Cardiac fibroblast (primary cell): ENCODE data around the gene FOXI3.

Experiments
- DNase-seq, 2 donors: peaks; one replicate each; pipeline versions ENCODE4 v3.0.0 to v3.0.0-alpha.2; 2010; ENCODE audit warnings: low read depth in 2 of 2
- H3K4me3 ChIP-seq, 2 donors: replicated peaks in 1 of 2; 1 replicate in 1 of 2; 2 replicates in 1 of 2; pipeline ENCODE4 v1.5.1; 2011; ENCODE audit warnings: low read depth in 2 of 2, low read length in 2 of 2, mild to moderate bottlenecking in 2 of 2, moderate library complexity in 1 of 2
- TF ChIP-seq, protein P1 (sequence below): IDR thresholded peaks from one replicate; pipeline ENCODE4 v1.5.1; 2011; ENCODE audit warnings: low read depth, mild to moderate bottlenecking, low read length, inconsistent platforms

Gene FOXI3

DNA sequence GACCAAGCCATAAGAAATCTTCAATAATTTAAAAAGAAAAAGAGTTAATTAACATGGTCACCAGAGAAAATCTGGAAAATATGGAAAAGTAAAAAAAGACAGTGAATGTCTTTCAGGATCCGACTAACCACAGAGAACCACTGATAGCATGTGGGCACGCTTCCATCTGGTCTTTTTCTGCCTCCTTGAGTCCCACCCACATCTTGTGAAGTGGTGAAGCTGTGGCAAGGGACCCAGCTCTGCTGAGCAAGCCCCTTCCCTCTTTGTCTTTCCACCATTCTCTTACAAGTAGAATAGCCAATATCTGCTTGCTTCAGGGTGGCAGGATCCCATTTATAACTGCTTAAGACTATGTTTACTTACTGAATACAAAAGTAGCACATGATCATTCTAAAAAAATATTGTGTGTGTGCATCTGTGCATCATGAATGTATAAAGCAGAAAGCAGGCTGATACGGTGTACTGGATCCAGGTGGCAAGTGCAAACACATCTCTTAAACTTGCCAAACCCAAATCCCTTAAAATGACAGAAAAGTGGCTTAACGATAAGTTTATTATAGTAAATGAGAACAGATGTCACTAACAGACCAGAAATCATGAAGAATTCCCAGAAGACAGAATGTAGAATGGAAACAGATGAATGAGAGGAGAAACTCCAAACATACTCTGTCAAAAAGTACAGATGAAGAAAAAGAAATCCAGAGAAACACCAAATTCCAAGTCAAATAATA lies 52.3 kb downstream of the FOXI3 start:
- TF ChIP-seq, protein P1, sequence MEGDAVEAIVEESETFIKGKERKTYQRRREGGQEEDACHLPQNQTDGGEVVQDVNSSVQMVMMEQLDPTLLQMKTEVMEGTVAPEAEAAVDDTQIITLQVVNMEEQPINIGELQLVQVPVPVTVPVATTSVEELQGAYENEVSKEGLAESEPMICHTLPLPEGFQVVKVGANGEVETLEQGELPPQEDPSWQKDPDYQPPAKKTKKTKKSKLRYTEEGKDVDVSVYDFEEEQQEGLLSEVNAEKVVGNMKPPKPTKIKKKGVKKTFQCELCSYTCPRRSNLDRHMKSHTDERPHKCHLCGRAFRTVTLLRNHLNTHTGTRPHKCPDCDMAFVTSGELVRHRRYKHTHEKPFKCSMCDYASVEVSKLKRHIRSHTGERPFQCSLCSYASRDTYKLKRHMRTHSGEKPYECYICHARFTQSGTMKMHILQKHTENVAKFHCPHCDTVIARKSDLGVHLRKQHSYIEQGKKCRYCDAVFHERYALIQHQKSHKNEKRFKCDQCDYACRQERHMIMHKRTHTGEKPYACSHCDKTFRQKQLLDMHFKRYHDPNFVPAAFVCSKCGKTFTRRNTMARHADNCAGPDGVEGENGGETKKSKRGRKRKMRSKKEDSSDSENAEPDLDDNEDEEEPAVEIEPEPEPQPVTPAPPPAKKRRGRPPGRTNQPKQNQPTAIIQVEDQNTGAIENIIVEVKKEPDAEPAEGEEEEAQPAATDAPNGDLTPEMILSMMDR, result no peak
- H3K4me3 ChIP-seq, result no peak overlapping the region
- no peak for DNase-seq

DNA sequence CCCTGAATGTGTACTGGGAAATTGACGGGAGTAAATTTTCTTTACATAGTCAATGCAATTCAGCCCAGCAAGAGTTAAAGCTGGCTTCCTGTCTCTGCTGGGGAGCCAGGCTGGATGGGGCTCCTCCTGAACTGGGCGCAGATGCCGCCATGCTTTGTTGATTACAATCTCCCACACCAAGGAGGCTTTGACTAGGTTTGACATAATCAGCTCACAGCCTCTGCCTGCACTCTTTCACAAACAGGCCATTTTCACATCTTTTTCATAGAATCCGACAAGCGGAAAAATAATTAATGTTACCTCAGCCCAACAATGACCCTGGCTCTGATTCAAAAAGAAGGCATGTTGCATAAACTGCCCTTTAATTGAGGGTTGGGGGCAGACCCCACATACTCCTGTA lies 54.3 kb downstream of the FOXI3 start:
- DNase-seq, result no peak
- H3K4me3 ChIP-seq, result no peak overlapping the region
- TF ChIP-seq, protein P1, result no peak
